ENCODE measurements around the gene VOPP1.

The VOPP1 gene

GRCh38 chr7:55534916-55535590 is 37.2 kb downstream of the VOPP1 start:
- no peak for TF ChIP-seq CTCF (IDR thresholded peaks at IDR 0.05; ENCODE audit: low read depth, low read length)
- no peak overlapping the region for H3K4me3 ChIP-seq (ENCODE audit: low read depth, low read length)

- TF ChIP-seq CTCF (IDR thresholded peaks at IDR 0.05; ENCODE audit: low read depth, low read length) = no peak
- no peak overlapping the region for H3K4me3 ChIP-seq (ENCODE audit: low read depth, low read length)
These were observed 37.9 kb downstream of the VOPP1 start for GRCh38 chr7:55534262-55534915.

GRCh38 chr7:55533729-55534080 is 38.6 kb downstream of the VOPP1 start:
- no peak for TF ChIP-seq CTCF (IDR thresholded peaks at IDR 0.05; ENCODE audit: low read depth, low read length)

GRCh38 chr7:55533050-55533728 is 39.1 kb downstream of the VOPP1 start:
- H3K4me3 ChIP-seq (ENCODE audit: low read depth, low read length) = no peak overlapping the region

More at GRCh38 chr7:55533729-55534080, 38.6 kb downstream of the VOPP1 start:
- no peak overlapping the region for H3K4me3 ChIP-seq (ENCODE audit: low read depth, low read length)

GRCh38 chr7:55532150-55532917 is 40.0 kb downstream of the VOPP1 start:
- no peak for TF ChIP-seq CTCF (IDR thresholded peaks at IDR 0.05; ENCODE audit: low read depth, low read length)
- H3K4me3 ChIP-seq (ENCODE audit: low read depth, low read length) = no peak overlapping the region

More at GRCh38 chr7:55533050-55533728, 39.1 kb downstream of the VOPP1 start:
- no peak for TF ChIP-seq CTCF (IDR thresholded peaks at IDR 0.05; ENCODE audit: low read depth, low read length)

- no peak for TF ChIP-seq CTCF (IDR thresholded peaks at IDR 0.05; ENCODE audit: low read depth, low read length)
- no peak overlapping the region for H3K4me3 ChIP-seq (ENCODE audit: low read depth, low read length)
These were observed 40.8 kb downstream of the VOPP1 start for GRCh38 chr7:55531536-55531935.

Data from WI38 (cell line).